Spleen (tissue), 7 donors: ENCODE results near the gene CCDC61.

Experiments used
- CTCF ChIP-seq, 11 experiments: fragments of 200-600 bp in 7 of 11; fragments of 450-650 bp in 4 of 11; sonication (generic) in 4 of 11; IDR thresholded peaks in 8 of 11; conservative IDR thresholded peaks in 3 of 11; 1 replicate in 7 of 11; 2 replicates in 4 of 11; pipeline versions ENCODE4 v1.4.0 to v1.8.0; 2016 to 2021; ENCODE audit warnings: antibody characterized with exemption in 11 of 11, inconsistent platforms in 4 of 11, mild to moderate bottlenecking in 1 of 11
- POLR2AphosphoS5 ChIP-seq, 3 donors: sonication (generic); formaldehyde crosslinking; IDR thresholded peaks; one replicate each; pipeline ENCODE4 v1.5.1; 2017; ENCODE audit warnings: antibody characterized with exemption in 3 of 3
- donor health status: DM: no; HTN: no; CAD: no; lungs with moderate emphysema.
- donor health status: DM: no; HTN: no; CAD: no.
- donor health status: DM: no; HTN: no; CAD: no.

GRCh38 chr19:45995715-45996385 is 583 bp downstream of the CCDC61 start:
- TF ChIP-seq CTCF (IDR thresholded peaks at IDR 0.05 in 8 of 11, conservative IDR thresholded peaks at IDR 0.05 in 3 of 11) (no peak), POLR2AphosphoS5 (IDR thresholded peaks at IDR 0.05) (no peak)
